Measurements from ENCODE around the gene WDFY2.
"Not testable (repeated sequence)": the region's sequence is repeated elsewhere in the genome, so short reads cannot be mapped to it uniquely, and the experiment has no call there.

WDFY2 gene

DNA sequence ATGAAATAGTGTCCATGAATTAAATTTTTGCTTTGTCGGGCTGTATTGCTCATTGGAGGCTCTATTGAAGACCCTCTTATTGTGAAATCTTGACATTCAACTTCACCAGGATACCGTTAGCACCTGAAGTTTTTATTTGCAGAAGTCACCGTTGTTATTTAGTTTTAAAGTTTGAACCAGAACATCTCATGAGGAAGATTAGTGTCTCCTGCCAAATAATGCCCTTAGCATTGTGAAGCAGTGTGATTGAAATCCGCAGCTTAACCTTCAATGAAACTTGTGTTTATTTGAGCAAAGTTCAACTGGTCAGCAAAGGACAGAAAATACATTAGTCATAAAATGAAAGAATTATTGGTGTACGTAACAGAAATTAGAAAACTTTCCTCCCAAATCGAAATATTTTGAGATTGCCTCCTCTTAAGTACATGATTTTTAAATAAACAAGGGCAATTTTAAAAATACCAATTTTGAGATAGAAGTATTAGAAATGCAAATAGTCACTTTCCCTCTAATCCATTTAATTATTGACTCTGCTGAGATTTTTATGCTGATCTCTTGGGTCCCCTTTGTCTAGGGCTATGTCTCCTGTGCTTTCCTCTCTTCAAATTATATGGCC lies 84.4 kb downstream of the WDFY2 start:
- DNase-seq = no peak

DNA sequence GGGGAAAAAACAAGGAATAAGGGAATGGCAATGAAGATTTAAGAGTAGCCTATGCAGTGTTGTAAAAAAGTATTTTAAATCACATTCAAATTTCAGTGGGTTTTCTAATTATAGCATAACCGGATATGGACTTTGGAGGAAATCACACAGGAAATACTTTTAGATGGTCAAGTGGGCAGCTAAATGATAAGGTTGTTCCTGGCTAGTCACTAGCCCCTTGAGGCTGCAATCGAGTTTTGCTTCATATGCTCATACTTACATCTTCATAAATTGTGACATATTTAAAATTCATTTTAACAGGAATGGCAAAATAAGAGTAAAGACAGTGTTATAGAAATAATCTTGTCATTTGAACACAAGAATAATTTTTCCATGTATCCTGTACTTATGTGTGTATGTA lies 88.9 kb downstream of the WDFY2 start:
- no peak for DNase-seq

DNA sequence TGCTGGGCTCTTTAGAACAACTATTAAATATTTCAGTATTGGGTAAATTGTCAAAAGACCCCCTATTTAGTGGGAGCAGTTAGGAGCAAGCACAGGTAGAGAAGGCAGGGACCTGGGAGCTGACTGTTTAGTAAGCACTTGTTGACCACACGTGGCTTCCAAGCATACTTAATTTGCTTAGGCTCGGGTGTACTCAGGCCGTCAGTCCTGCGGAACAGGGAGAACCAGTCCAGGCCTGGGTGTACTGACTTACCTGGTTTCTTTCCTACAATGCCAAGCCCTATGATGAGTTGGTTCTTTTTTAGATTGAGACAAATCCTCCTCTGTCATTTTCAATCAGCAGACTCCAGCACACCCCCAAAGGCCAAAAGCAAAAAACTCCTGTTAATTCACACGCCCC lies 90.0 kb downstream of the WDFY2 start:
- DNase-seq = no peak

- DNase-seq = no peak
Observed at GRCh38 chr13:51675385-51675784, 91.1 kb downstream of the WDFY2 start.

GRCh38 chr13:51675877-51676276 lies 91.6 kb downstream of the WDFY2 start:
- DNase-seq = no peak

DNA sequence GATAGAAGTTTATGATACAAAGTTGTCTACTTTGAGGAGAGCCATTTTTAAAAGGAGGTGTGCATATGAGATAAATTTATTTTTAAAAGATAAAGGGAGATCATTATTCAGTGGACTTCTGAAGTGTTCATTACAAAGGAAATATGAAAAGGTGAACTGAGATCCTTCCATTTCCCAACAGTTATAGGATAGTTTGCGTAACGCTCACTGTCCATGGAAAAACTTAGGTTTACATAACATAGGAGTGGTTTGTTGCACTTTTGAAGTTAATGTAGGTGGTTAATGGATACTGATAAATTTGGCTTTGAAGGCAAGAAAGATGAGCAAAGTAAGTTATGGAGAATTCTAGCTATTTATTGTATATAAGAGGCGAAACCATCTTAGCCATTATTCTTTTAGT lies 92.5 kb downstream of the WDFY2 start:
- no peak for DNase-seq

- DNase-seq = no peak
Observed at GRCh38 chr13:51678420-51678819, 94.2 kb downstream of the WDFY2 start.

DNA sequence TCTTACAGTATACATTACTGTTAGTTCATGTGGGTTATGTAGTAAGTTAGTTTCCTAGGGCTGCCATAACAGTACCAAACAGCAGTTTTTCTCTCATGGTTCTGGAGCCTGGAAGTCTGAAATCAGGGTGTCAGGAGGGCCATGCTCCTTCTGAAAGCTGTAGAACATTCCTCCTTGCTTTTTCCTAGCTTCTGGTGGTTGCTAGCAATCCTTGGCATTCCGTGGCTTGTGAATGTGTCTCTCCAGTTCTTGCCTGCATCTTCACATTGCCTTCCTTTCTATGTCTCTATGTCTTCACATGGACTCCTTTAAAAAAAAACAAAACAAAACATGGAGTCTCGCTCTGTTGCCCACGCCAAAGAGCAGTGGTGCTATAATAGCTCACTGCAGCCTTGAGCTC lies 95.4 kb downstream of the WDFY2 start:
- DNase-seq = peak; percentile 50

GRCh38 chr13:51681037-51681678 lies 96.9 kb downstream of the WDFY2 start:
- DNase-seq = peak; percentile 86

- peak; percentile 61 for DNase-seq
Observed at GRCh38 chr13:51682686-51683085, 98.4 kb downstream of the WDFY2 start.

DNA sequence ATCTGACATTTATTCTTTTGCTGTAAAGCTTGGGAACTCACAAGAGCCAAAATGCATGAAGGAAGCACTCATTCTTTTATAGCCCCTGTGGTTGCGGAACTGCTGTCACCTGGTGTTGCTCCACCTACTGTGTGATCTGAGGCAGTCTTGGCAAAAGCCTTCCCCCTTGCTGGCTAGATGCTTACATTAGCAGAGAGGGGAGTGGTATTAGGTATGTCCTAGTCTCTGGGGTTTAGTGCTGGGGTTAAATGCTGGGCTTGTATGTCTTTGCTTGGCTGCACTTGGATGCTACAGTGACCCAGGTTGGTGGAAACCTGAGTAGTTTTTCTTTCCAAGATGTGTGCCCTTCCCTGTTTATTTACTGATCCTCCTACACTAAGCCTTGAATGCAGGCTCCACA lies 99.3 kb downstream of the WDFY2 start:
- no peak for DNase-seq

DNA sequence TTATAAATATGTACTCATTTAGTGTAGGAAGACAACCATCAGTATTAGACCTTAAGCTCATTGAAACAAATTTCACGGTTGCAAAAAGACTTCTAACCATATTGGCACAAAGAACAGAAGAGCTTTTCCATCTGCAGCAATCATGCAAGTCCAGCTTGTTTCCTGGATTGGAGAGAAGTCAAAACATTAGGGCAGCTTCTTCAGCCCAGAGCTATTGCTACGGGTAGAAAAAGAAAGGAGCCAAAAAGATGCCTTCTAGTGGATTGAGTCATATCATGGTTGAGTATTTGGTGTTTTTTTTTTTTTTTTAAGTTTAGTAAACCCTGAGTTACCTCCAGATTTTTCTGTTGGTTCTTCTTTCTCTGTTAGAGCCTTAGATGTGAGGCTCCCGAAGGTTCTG lies 99.8 kb downstream of the WDFY2 start:
- DNase-seq = peak; percentile 16

- DNase-seq = no peak
Observed at GRCh38 chr13:51687947-51688714, 103.9 kb downstream of the WDFY2 start.

GRCh38 chr13:51688937-51689662 lies 104.8 kb downstream of the WDFY2 start:
- DNase-seq = no peak

GRCh38 chr13:51689663-51689996 lies 105.4 kb downstream of the WDFY2 start:
- no peak for DNase-seq

DNA sequence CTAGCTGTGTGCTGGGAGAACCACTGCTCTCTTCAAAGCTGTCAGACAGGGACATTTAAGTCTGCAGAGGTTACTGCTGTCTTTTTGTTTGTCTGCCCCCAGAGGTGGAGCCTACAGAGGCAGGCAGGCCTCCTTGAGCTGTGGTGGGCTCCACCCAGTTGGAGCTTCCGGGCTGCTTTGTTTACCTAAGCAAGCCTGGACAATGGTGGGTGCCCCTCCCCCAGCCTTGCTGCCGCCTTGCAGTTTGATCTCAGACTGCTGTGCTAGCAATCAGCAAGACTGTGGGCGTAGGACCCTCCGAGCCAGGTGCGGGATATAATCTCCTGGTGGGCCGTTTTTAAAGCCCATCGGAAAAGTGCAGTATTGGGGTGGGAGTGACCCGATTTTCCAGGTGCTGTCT lies 111.4 kb downstream of the WDFY2 start:
- not testable (repeated sequence) for DNase-seq

- DNase-seq = peak; percentile 23
Observed at GRCh38 chr13:51697181-51697580, 112.9 kb downstream of the WDFY2 start.

- no peak for DNase-seq
Observed at GRCh38 chr13:51697855-51698254, 113.6 kb downstream of the WDFY2 start.

DNA sequence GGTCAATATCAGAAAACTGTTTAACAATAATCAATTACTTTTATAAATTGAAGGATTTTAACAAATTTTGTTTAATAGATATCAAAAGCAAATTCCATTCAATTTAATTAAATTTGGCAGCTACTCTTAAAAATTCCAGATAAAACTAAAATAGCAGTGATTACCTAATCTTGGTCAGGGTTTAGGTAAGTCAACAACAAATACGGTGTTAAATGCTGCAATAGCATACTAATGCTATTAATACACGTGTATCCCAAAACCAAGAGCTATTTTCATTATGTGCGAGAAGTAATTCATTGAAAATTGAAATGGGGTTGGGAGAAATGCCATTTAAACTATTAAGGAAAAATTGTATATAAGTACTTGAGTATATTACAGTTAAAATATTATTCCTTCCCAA lies 114.1 kb downstream of the WDFY2 start:
- DNase-seq = no peak

DNA sequence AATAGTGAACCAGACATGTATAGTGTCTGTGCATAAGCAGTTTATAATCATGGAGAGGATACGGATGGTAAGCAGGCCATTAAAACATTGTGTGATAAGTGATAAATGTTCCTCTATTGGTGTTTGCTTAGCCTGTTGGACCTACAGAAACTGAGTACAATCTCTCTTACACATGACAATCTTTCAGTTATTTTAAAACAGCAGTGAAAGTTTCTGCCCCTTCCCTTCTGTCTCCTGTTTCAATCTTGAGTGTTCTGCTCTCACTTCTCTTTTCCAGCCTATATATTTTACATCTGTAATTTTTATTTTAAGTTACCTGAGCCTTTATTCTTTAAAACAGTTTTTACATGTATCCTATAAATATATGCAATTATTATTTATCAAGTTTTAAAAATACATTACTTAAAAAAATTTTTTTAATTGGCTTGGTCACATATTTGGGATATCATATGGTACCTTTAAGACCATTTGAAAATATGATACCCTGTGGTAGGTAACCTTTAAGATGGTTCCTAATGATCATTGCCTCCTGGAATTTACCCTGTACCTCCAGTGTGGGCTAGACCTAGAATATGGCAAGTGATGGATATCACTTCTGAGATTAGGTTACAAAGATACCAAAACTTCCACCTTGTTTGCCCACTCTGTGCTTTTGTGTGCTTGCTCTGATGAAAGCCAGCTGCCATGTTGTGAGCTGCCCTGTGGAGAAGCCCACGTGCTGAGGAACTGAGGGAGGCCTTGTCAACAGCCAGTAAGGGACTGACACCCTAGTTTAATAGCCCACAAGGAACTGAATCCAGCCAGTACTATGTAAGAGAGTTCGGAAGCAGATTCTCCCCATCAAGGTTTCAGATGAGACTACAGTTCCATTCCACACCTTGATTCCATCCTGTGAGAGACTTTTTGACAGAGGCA lies 120.4 kb downstream of the WDFY2 start:
- no peak for DNase-seq

GRCh38 chr13:51707461-51707860 lies 123.2 kb downstream of the WDFY2 start:
- no peak for DNase-seq

DNA sequence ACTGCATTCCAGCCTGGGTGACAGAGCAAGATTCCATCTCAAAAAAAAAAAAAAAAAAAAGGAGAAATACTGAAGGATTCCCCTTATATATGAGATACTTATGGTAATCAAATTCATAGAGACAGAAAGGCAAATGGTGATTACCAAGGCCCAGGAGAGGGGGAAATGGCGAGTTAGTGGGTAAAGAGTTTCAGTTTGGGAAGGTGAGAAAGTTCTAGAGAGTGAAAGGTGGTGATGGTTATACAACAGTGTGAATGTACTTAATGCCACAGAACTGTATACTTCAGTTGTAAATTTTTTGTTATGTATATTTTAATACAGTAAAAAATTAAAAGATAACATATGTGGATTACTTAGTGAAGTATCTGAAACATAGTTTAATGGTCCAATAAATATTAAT lies 129.5 kb downstream of the WDFY2 start:
- DNase-seq = no peak

All from fibroblast of skin of right biceps (primary cell).